Inflammatory macrophage (primary cell): ENCODE results near the gene SPHK1.

Experiments used
- DNase-seq, 2 donors: peaks; one replicate each; pipeline ENCODE4 v3.0.0-alpha.2; 2020 to 2022

SPHK1 gene

GRCh38 chr17:76434870-76435269 is 50.5 kb downstream of the SPHK1 start:
- DNase-seq = no peak

- no peak for DNase-seq
Observed at GRCh38 chr17:76435751-76436150, 51.3 kb downstream of the SPHK1 start.
